Uterus (tissue), 4 donors: ENCODE measurements around the gene ALOX15B. TPM values are rescaled to one million over a fixed set of nuclear protein-coding genes. Genes with fewer than 3 reads are reported as not detected.
A peak's percentile ranks its signal among the peaks of the same experiment; 100 is the strongest.

ENCODE experiments used
- DNase-seq, 2 donors: peaks; one replicate each; pipeline ENCODE4 v3.0.0-alpha.2; 2019 to 2020
- H3K27ac ChIP-seq, 2 donors: fragments of 200-600 bp; sonication (generic); 1 replicate in 1 of 2; 2 replicates in 1 of 2; pipeline ENCODE4 v1.5.1; 2016 to 2018
- H3K27me3 ChIP-seq, 2 donors: fragments of 200-600 bp; sonication (generic); one replicate each; pipeline ENCODE4 v1.5.1; 2018 to 2019; ENCODE audit warnings: control low read depth in 1 of 2
- H3K36me3 ChIP-seq, 2 donors: fragments of 200-600 bp; sonication (generic); one replicate each; pipeline ENCODE4 v1.5.1; 2019; ENCODE audit warnings: control low read depth in 1 of 2
- H3K4me1 ChIP-seq, 2 donors: fragments of 200-600 bp; sonication (generic); one replicate each; pipeline ENCODE4 v1.5.1; 2018 to 2019; ENCODE audit warnings: control low read depth in 1 of 2
- H3K4me3 ChIP-seq, 2 donors: fragments of 200-600 bp; sonication (generic); 1 replicate in 1 of 2; 2 replicates in 1 of 2; pipeline ENCODE4 v1.5.1; 2018 to 2019; ENCODE audit warnings: mild to moderate bottlenecking in 1 of 2
- H3K9me3 ChIP-seq, 2 donors: fragments of 200-600 bp; sonication (generic); one replicate each; pipeline ENCODE4 v1.5.1; 2019; ENCODE audit warnings: control low read depth in 1 of 2
- CTCF ChIP-seq, 4 experiments: fragments of 200-600 bp in 2 of 4; fragments of 450-650 bp in 2 of 4; sonication (generic) in 2 of 4; IDR thresholded peaks; one replicate each; pipeline ENCODE4 v1.5.1; 2016 to 2019; ENCODE audit warnings: antibody characterized with exemption in 4 of 4, mild to moderate bottlenecking in 2 of 4, moderate library complexity in 1 of 4
- POLR2A ChIP-seq, 2 donors: fragments of 450-650 bp; IDR thresholded peaks; one replicate each; pipeline ENCODE4 v1.6.1; 2016; ENCODE audit warnings: antibody characterized with exemption in 2 of 2, mild to moderate bottlenecking in 1 of 2, moderate library complexity in 1 of 2
- intact Hi-C: fragments of 100-400 bp; cut with DNase I; formaldehyde crosslinking; loops from one replicate; pipeline ENCODE4 v1.15.1; 2023; ENCODE audit warnings: low total_unique reads
- total RNA-seq, 4 donors: library from RNA; depleted of rRNA in 3 of 4; stranded (reverse); fragments of >200 nt in 3 of 4; gene quantifications; one replicate each; pipeline versions ENCODE4 v1.1.0 to v1.2.4, GENCODE V29; 2014 to 2023
- donor health status: DM: yes; HTN: yes; CAD: no.

ALOX15B gene
- total RNA-seq, 4 donors from 2014 or later = 0.14 to 1.5 (median 0.24) TPM; not detected in 1

- TF ChIP-seq CTCF (IDR thresholded peaks at IDR 0.05) (no peak), POLR2A (IDR thresholded peaks at IDR 0.05) (no peak)
These were observed 44.8 kb upstream of the ALOX15B start for GRCh38 chr17:7993972-7994589.

GRCh38 chr17:7995724-7996123 lies 43.1 kb upstream of the ALOX15B start:
- Histone ChIP-seq H3K36me3 (no peaks in the 10 kb centered on the region), H3K27me3 (peaks cover 0 to 7% of the 10 kb centered on the region in 2 donors), H3K9me3 (no peaks in the 10 kb centered on the region), H3K4me1 (no peaks in the 10 kb centered on the region), H3K27ac (no peak overlapping the region), H3K4me3 (no peak overlapping the region)
- no peak for TF ChIP-seq POLR2A (IDR thresholded peaks at IDR 0.05)
- TF ChIP-seq CTCF (IDR thresholded peaks at IDR 0.05) = no peak
- DNase-seq = no peak
- intact Hi-C loops = no loop called here

More at GRCh38 chr17:7993972-7994589, 44.8 kb upstream of the ALOX15B start:
- H3K27ac ChIP-seq = no peak overlapping the region
- no peak for DNase-seq
- H3K36me3 ChIP-seq = no peaks in the 10 kb centered on the region
- H3K4me1 ChIP-seq = no peaks in the 10 kb centered on the region
- no peaks in the 10 kb centered on the region for H3K9me3 ChIP-seq
- intact Hi-C loops = loop anchor here (5.0 kb wide), 1 partner anchor 82 kb away; no protein-coding TSS in a partner anchor
- no peak overlapping the region for H3K4me3 ChIP-seq
- no peaks in the 10 kb centered on the region for H3K27me3 ChIP-seq

- TF ChIP-seq CTCF (IDR thresholded peaks at IDR 0.05) = peak in 2 of 4 experiments; percentile 20 to 24
- no peak for TF ChIP-seq POLR2A (IDR thresholded peaks at IDR 0.05)
- no peak overlapping the region for H3K4me3 ChIP-seq
- H3K27ac ChIP-seq = no peak overlapping the region
- intact Hi-C loops = no loop called here
- H3K36me3 ChIP-seq = no peaks in the 10 kb centered on the region
- no peaks in the 10 kb centered on the region for H3K9me3 ChIP-seq
- no peak for DNase-seq
- H3K27me3 ChIP-seq = peaks cover 0 to 18% of the 10 kb centered on the region in 2 donors
- no peaks in the 10 kb centered on the region for H3K4me1 ChIP-seq
These were observed 41.7 kb upstream of the ALOX15B start for GRCh38 chr17:7997186-7997585.

GRCh38 chr17:8001976-8002720 lies 36.7 kb upstream of the ALOX15B start, which contains the start of gene GUCY2D:
Gene GUCY2D, plus strand, starts transcription at chr17:8002615. Its CDS starts 433 bp downstream, at chr17:8003048.
- H3K27ac ChIP-seq = no peak within 1 kb of the TSS
- intact Hi-C loops = no loop called here
- no peak for TF ChIP-seq CTCF (IDR thresholded peaks at IDR 0.05)
- no peak for TF ChIP-seq POLR2A (IDR thresholded peaks at IDR 0.05)
- H3K4me1 ChIP-seq = peaks cover 0 to 5% of the 10 kb centered on the region in 2 donors
- H3K4me3 ChIP-seq = no peak within 1 kb of the TSS
- no peaks in the 10 kb centered on the region for H3K9me3 ChIP-seq
- peaks cover 14 to 30% of the 10 kb centered on the region in 2 donors for H3K27me3 ChIP-seq
- DNase-seq = no peak
- H3K36me3 ChIP-seq = no peaks in the 10 kb centered on the region
